Heart left ventricle (tissue), 16 donors: ENCODE results near the gene USP1. TPM values are rescaled to one million over a fixed set of nuclear protein-coding genes. Genes with fewer than 3 reads are reported as not detected.

Experiments
- ATAC-seq, 4 donors: fragments of 200-7000 bp; cut with Tn5 transposase; one replicate each; pipeline ENCODE4 v1.9.1; 2020 to 2022; ENCODE audit warnings: moderate library complexity in 4 of 4, mild to moderate bottlenecking in 3 of 4, moderate number of reproducible peaks in 1 of 4
- DNase-seq, 5 donors: peaks; one replicate each; pipeline ENCODE4 v3.0.0-alpha.2; 2020
- H3K27ac ChIP-seq, 12 donors: fragments of 200-600 bp; sonication (generic) in 4 of 12; one replicate each; pipeline versions ENCODE4 v1.5.0 to v1.8.0; 2016 to 2022; ENCODE audit warnings: mild to moderate bottlenecking in 2 of 12
- H3K27me3 ChIP-seq, 9 donors: fragments of 200-600 bp; sonication (generic) in 2 of 9; one replicate each; pipeline versions ENCODE4 v1.5.1 to v1.8.0; 2016 to 2022; ENCODE audit warnings: mild to moderate bottlenecking in 3 of 9
- H3K36me3 ChIP-seq, 9 donors: fragments of 200-600 bp; sonication (generic) in 2 of 9; one replicate each; pipeline versions ENCODE4 v1.5.0 to v1.8.0; 2018 to 2022; ENCODE audit warnings: mild to moderate bottlenecking in 2 of 9
- H3K4me1 ChIP-seq, 12 donors: fragments of 200-600 bp; sonication (generic) in 4 of 12; one replicate each; pipeline versions ENCODE4 v1.5.0 to v1.8.0; 2016 to 2022; ENCODE audit warnings: mild to moderate bottlenecking in 3 of 12
- H3K4me3 ChIP-seq, 12 donors: fragments of 200-600 bp; sonication (generic) in 4 of 12; one replicate each; pipeline versions ENCODE4 v1.5.0 to v1.8.0; 2017 to 2022; ENCODE audit warnings: mild to moderate bottlenecking in 9 of 12, moderate library complexity in 4 of 12
- H3K9me3 ChIP-seq, 12 donors: fragments of 200-600 bp; sonication (generic) in 4 of 12; one replicate each; pipeline versions ENCODE4 v1.5.0 to v1.8.0; 2016 to 2022; ENCODE audit warnings: mild to moderate bottlenecking in 1 of 12
- POLR2A ChIP-seq, 2 donors: fragments of 450-650 bp; IDR thresholded peaks; one replicate each; pipeline ENCODE4 v1.6.1; 2017; ENCODE audit warnings: antibody characterized with exemption in 2 of 2, mild to moderate bottlenecking in 2 of 2, moderate library complexity in 2 of 2
- WGBS, 4 donors: extraction: QIAGEN DNeasy Blood & Tissue Kit in 2 of 4; methylation state at CpG; one replicate each; pipeline versions ENCODE4 v1.1.5 to v1.1.7; 2013 to 2018; 5-methylcytosine and 5-hydroxymethylcytosine counted together
- intact Hi-C, 10 donors: fragments of 100-400 bp; cut with DNase I; formaldehyde crosslinking; loops; one replicate each; pipeline versions ENCODE4 v1.11.1 to v1.14.2; 2022
- long read RNA-seq, 3 donors: library from polyadenylated mRNA; unstranded; transcript quantifications; one replicate each; pipeline ENCODE4 v2.0.0, GENCODE V29; 2020 to 2021
- polyA plus RNA-seq, 2 donors: library from polyadenylated mRNA; stranded (reverse); fragments of 200-250 nt; gene quantifications; one replicate each; pipeline ENCODE4 v1.2.3, GENCODE V29; 2013
- total RNA-seq, 9 donors: library from RNA; depleted of rRNA in 2 of 9; stranded (reverse); fragments of >200 nt in 2 of 9; fragmentation: NEBNext Ultra II Directional in 3 of 9; extraction: Animal tissue kit (Norgen Biotek cat#: 25700) in 3 of 9; gene quantifications; one replicate each; pipeline versions ENCODE4 v1.1.0 to v1.2.4, GENCODE V29; 2016 to 2023
- TF ChIP-seq, protein P1 (sequence below), 12 donors: fragments of 200-600 bp; sonication (generic) in 4 of 12; IDR thresholded peaks; one replicate each; pipeline versions ENCODE4 v1.5.0 to v1.8.0; 2018 to 2022; ENCODE audit warnings: antibody characterized with exemption in 12 of 12, mild to moderate bottlenecking in 5 of 12
- donor health status: ischemic (EF 13 %, LVEDD 7.1; RV severe dilation, severe dysfunction).
- donor health status: healthy with polysubstance abuse.
- donor health status: DM: no; HTN: yes; CAD: no.
- donor health status: DM: no; HTN: no; CAD: no.
- donor health status: ischemic (EF 25% LVEDD 6.9; RV normal size, moderate dysfunction).
- donor health status: ischemic (EF 25% LVEDD 5.7; RV mildly dilated, moderate dysfunction).
- donor health status: healthy.
- donor health status: DM: yes; HTN: yes; CAD: no.
- donor health status: ischemic (EF 35%, LVEDD 5.7; RV mildly dilated, moderate dysfunction).
- donor health status: nonischemic (EF 11% LVEDD 7.7; RV severe dilation, severe dysfunction).
- donor health status: DM: yes; HTN: yes; CAD: no.
- donor health status: PGD.
- donor health status: ischemic (EF 29% LVEDD 5.4; RV normal size, mild dysfunction).
- donor health status: nonischemic (EF 23%, LVEDD 6.1; RV moderate dilation, normal function).

USP1 gene, protein sequence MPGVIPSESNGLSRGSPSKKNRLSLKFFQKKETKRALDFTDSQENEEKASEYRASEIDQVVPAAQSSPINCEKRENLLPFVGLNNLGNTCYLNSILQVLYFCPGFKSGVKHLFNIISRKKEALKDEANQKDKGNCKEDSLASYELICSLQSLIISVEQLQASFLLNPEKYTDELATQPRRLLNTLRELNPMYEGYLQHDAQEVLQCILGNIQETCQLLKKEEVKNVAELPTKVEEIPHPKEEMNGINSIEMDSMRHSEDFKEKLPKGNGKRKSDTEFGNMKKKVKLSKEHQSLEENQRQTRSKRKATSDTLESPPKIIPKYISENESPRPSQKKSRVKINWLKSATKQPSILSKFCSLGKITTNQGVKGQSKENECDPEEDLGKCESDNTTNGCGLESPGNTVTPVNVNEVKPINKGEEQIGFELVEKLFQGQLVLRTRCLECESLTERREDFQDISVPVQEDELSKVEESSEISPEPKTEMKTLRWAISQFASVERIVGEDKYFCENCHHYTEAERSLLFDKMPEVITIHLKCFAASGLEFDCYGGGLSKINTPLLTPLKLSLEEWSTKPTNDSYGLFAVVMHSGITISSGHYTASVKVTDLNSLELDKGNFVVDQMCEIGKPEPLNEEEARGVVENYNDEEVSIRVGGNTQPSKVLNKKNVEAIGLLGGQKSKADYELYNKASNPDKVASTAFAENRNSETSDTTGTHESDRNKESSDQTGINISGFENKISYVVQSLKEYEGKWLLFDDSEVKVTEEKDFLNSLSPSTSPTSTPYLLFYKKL
- total RNA-seq (10 to 100 TPM in 7 of 9 donors, 1 to 10 TPM in 2; 9.4 to 17.9 (median 12.7) TPM), polyA plus RNA-seq (10 to 100 TPM in 1 of 2 donors, 1 to 10 TPM in 1; 4.8 to 15.0 TPM)
- long read RNA-seq, donor 1, transcript USP1-201 (9 exons, 3,996 nt) = major isoform, 5 of 15 reads
- long read RNA-seq, donor 1, partial matches to known transcripts = 8 of 15 reads
- long read RNA-seq, donor 1, other reads (novel, unspliced or antisense) = 0 of 15 reads
- long read RNA-seq, donor 2, transcript USP1-201 (9 exons, 3,996 nt) = major isoform, 13 of 44 reads
- long read RNA-seq, donor 2, partial matches to known transcripts = 25 of 44 reads
- long read RNA-seq, donor 2, other reads (novel, unspliced or antisense) = 2 of 44 reads
- long read RNA-seq, donor 3, transcript USP1-202 (9 exons, 3,507 nt) = minor isoform, 6 of 19 reads
- long read RNA-seq, donor 3, transcript USP1-201 (9 exons, 3,996 nt) = major isoform, 8 of 19 reads
- long read RNA-seq, donor 3, partial matches to known transcripts = 3 of 19 reads
- long read RNA-seq, donor 3, other reads (novel, unspliced or antisense) = 2 of 19 reads

DNA sequence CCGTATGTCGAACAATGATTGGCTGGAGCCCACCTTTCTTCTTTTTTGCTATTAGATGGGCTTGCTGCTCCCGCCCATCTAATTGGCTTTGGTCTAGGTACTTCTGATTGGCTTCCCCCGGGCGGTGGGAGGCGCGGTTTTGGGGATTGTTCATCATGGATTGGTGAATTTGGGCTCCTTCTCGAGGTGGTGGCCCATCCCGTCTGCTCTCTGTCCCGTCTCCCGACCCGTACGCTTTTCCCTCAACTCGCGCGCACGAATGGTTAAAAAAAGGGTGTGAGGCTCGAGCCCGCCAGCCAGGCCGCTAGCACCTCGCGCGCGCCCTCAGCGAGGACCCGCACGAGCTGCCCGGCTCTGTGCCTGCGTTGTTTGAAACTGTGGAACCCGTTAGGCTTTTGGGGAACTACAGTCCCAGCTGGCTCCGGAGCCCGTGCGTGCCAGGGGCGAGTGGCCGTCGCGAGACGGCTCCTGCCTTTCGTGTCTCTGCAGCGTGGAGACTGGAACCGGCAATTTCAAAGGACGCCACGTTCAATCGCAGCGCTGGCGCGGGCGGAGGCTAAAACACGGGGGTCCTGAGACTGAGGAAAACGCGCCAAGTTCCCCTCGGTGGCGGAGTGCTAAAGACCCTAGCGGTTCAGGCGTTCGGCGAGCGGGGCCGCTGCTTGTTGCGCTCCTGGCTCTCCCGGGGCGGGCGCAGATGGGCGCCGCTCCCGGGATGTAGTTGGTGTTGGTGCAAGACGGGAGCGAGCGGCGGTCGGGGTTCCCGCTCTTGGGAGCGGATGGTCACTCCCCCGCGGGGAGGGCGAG, at the start of gene USP1:
Gene USP1, plus strand, starts transcription at position 584 of the 807 bp plus-strand sequence. CDS start 2,819 bp downstream, outside the sequence.
- Histone ChIP-seq H3K27ac (peak within 1 kb of the TSS; percentile 91 to 99 (median 96)), H3K4me1 (peaks cover 0 to 45% (median 24%) of the 10 kb centered on the region in 12 donors), H3K27me3 (no peaks in the 10 kb centered on the region), H3K4me3 (peak within 1 kb of the TSS; percentile 67 to 99 (median 90)), H3K36me3 (peaks cover 0 to 13% (median 6%) of the 10 kb centered on the region in 9 donors), H3K9me3 (no peaks in the 10 kb centered on the region)
- intact Hi-C loops = no loop called here
- 0 to 1% (median 0%) methylated on average over 42 to 76 of the region's 76 CpGs for WGBS, 4 donors
- ATAC-seq = peak; percentile 89 to 94 (median 94)
- TF ChIP-seq, protein P1, sequence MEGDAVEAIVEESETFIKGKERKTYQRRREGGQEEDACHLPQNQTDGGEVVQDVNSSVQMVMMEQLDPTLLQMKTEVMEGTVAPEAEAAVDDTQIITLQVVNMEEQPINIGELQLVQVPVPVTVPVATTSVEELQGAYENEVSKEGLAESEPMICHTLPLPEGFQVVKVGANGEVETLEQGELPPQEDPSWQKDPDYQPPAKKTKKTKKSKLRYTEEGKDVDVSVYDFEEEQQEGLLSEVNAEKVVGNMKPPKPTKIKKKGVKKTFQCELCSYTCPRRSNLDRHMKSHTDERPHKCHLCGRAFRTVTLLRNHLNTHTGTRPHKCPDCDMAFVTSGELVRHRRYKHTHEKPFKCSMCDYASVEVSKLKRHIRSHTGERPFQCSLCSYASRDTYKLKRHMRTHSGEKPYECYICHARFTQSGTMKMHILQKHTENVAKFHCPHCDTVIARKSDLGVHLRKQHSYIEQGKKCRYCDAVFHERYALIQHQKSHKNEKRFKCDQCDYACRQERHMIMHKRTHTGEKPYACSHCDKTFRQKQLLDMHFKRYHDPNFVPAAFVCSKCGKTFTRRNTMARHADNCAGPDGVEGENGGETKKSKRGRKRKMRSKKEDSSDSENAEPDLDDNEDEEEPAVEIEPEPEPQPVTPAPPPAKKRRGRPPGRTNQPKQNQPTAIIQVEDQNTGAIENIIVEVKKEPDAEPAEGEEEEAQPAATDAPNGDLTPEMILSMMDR (IDR thresholded peaks at IDR 0.05) = no peak
- peak in 1 of 2 donors; percentile 46 for TF ChIP-seq POLR2A (IDR thresholded peaks at IDR 0.05)
- peak; percentile 97 to 99 (median 98) for DNase-seq

DNA sequence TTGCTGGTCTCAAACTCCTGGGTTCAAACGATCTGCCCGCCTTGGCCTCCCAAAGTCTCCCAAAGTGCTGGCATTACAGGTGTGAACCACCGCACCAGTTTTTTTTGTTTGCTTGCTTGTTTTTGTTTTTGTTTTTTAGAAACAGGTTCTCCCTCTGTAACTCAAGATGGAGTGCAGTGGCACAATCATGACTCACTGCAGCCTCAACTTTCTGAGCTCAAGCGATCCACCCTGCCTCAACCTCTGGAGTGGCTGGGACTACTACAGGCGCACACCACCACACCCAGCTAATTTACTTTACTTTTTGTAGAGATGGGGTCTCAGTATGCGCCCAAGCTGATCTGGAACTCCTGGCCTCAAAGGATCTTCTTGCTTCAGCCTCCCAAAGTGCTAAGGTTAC, 47.3 kb upstream of the USP1 start:
- no peak overlapping the region for H3K4me3 ChIP-seq
- H3K27ac ChIP-seq = no peak overlapping the region
- 96 to 98% (median 97%) methylated on average over 6 of the region's 6 CpGs for WGBS, 4 donors

DNA sequence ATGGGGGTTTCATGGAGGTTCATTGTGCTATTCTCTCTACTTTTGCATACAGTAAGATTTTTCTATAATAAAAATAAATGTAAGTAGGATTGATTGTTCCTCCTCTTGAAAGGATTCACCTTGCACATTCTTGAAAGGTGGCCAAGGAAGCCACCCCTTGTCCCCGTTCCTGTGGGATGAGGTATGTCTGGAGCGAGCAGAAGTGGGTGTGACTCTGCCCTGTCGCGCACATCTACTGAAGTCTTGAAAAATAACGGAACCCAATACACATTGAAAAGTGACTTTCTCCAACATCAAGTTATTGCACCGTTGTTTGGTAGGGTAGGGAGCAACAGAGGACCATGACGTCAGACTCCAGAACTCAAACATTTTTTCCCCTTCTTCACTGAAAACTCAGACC, 46.8 kb upstream of the USP1 start:
- Histone ChIP-seq H3K4me3 (no peak overlapping the region), H3K27ac (no peak overlapping the region), H3K36me3 (no peaks in the 10 kb centered on the region), H3K9me3 (no peaks in the 10 kb centered on the region), H3K4me1 (peaks cover 0 to under 1% (median 0%) of the 10 kb centered on the region in 12 donors), H3K27me3 (no peaks in the 10 kb centered on the region)
- TF ChIP-seq, protein P1 (IDR thresholded peaks at IDR 0.05) = no peak
- TF ChIP-seq POLR2A (IDR thresholded peaks at IDR 0.05) = no peak
- 80 to 85% (median 82%) methylated on average over 7 of the region's 7 CpGs for WGBS, 4 donors
- intact Hi-C loops = no loop called here
- no peak for ATAC-seq
- no peak for DNase-seq

More for the DNA sequence above, 47.3 kb upstream of the USP1 start:
- no peaks in the 10 kb centered on the region for H3K9me3 ChIP-seq
- DNase-seq (no peak), ATAC-seq (no peak)
- no peaks in the 10 kb centered on the region for H3K27me3 ChIP-seq
- intact Hi-C loops = no loop called here
- TF ChIP-seq, protein P1 (IDR thresholded peaks at IDR 0.05) = no peak
- TF ChIP-seq POLR2A (IDR thresholded peaks at IDR 0.05) = no peak
- no peaks in the 10 kb centered on the region for H3K36me3 ChIP-seq
- H3K4me1 ChIP-seq = peaks cover 0 to 6% (median 0%) of the 10 kb centered on the region in 12 donors
